HG03103 (cell line): ENCODE results near the gene F10.
"Not testable (repeated sequence)": the region's sequence is repeated elsewhere in the genome, so short reads cannot be mapped to it uniquely, and the experiment has no call there.

Experiments used
- ATAC-seq: cut with Tn5 transposase; IDR thresholded peaks from one replicate; pipeline ENCODE4 v1.9.1; 2021; ENCODE audit warnings: low read depth; ENCODE audit not compliant: unreplicated experiment

F10 gene

GRCh38 chr13:113150550-113151365 lies 28.2 kb downstream of the F10 start:
- no peak for ATAC-seq

- no peak for ATAC-seq
Measured at GRCh38 chr13:113151745-113152690, 29.4 kb downstream of the F10 start.

GRCh38 chr13:113152691-113152983 lies 30.0 kb downstream of the F10 start:
- ATAC-seq: no peak

GRCh38 chr13:113152984-113153809 lies 30.6 kb downstream of the F10 start:
- ATAC-seq: no peak

- ATAC-seq: peak; percentile 63
Measured at GRCh38 chr13:113153810-113154748, 31.5 kb downstream of the F10 start.

GRCh38 chr13:113155201-113155600 lies 32.6 kb downstream of the F10 start:
- ATAC-seq: no peak

- ATAC-seq: no peak
Measured at GRCh38 chr13:113155982-113156655, 33.5 kb downstream of the F10 start.

GRCh38 chr13:113157206-113157928 lies 34.8 kb downstream of the F10 start:
- no peak for ATAC-seq

- no peak for ATAC-seq
Measured at GRCh38 chr13:113157929-113158747, 35.5 kb downstream of the F10 start, which contains the start of gene PROZ. TSS of gene PROZ (plus strand) at chr13:113158648. CDS start at chr13:113158661, 13 bp downstream.

GRCh38 chr13:113158946-113159345 lies 36.3 kb downstream of the F10 start:
- no peak for ATAC-seq

GRCh38 chr13:113159701-113160100 lies 37.1 kb downstream of the F10 start:
- ATAC-seq: no peak

- ATAC-seq: no peak
Measured at GRCh38 chr13:113160983-113161382, 38.4 kb downstream of the F10 start.

GRCh38 chr13:113161433-113161832 lies 38.8 kb downstream of the F10 start:
- ATAC-seq: no peak

- not testable (repeated sequence) for ATAC-seq
Measured at GRCh38 chr13:113161975-113162374, 39.4 kb downstream of the F10 start.

- no peak for ATAC-seq
Measured at GRCh38 chr13:113162783-113163685, 40.4 kb downstream of the F10 start.

- no peak for ATAC-seq
Measured at GRCh38 chr13:113164492-113164891, 41.9 kb downstream of the F10 start.

GRCh38 chr13:113166266-113166665 lies 43.7 kb downstream of the F10 start:
- no peak for ATAC-seq
